GM23338 (cell line): ENCODE results near the gene ADA. TPM values are rescaled to one million over a fixed set of nuclear protein-coding genes. Genes with fewer than 3 reads are reported as not detected.

Experiments used
- ATAC-seq: fragments of 200-7000 bp; cut with Tn5 transposase; 3 replicates; pipeline ENCODE4 v1.9.1; 2020
- DNase-seq: peaks from one replicate; pipeline ENCODE4 v3.0.0-alpha.2; 2015; ENCODE audit warnings: low spot score
- H2AFZ ChIP-seq: fragments of 200-600 bp; sonication (generic); 2 replicates; pipeline ENCODE4 v1.8.0; 2016; ENCODE audit warnings: antibody characterized with exemption, mild to moderate bottlenecking, moderate library complexity
- H3F3A ChIP-seq: fragments of 200-600 bp; sonication (generic); replicated peaks from 2 replicates; pipeline ENCODE4 v1.8.0; 2017; ENCODE audit warnings: antibody characterized with exemption, mixed run types, low read depth
- H3K27ac ChIP-seq: fragments of 200-600 bp; sonication (generic); 2 replicates; pipeline ENCODE4 v1.6.1; 2016; ENCODE audit warnings: low read depth
- H3K27me3 ChIP-seq: fragments of 200-600 bp; sonication (generic); 2 replicates; pipeline ENCODE4 v1.8.0; 2016; ENCODE audit warnings: mild to moderate bottlenecking, mixed run types, moderate library complexity; ENCODE audit not compliant: insufficient read depth
- H3K36me3 ChIP-seq: fragments of 200-600 bp; sonication (generic); 2 replicates; pipeline ENCODE4 v1.8.0; 2016; ENCODE audit warnings: mild to moderate bottlenecking; ENCODE audit not compliant: insufficient read depth
- H3K4me1 ChIP-seq: fragments of 200-600 bp; sonication (generic); 2 replicates; pipeline ENCODE4 v1.8.0; 2016; ENCODE audit warnings: mild to moderate bottlenecking, moderate library complexity; ENCODE audit not compliant: insufficient read depth
- H3K4me2 ChIP-seq: fragments of 200-600 bp; sonication (generic); 2 replicates; pipeline ENCODE4 v1.7.1; 2017; ENCODE audit warnings: mixed run types
- H3K4me3 ChIP-seq: fragments of 200-600 bp; sonication (generic); 2 replicates; pipeline ENCODE4 v1.6.1; 2016; ENCODE audit warnings: mixed run types
- H3K79me2 ChIP-seq: fragments of 200-600 bp; sonication (generic); replicated peaks from 2 replicates; pipeline ENCODE4 v1.8.0; 2017; ENCODE audit warnings: mild to moderate bottlenecking; ENCODE audit not compliant: insufficient read depth
- H3K9me2 ChIP-seq: fragments of 200-600 bp; sonication (generic); 2 replicates; pipeline ENCODE4 v1.8.0; 2017; ENCODE audit not compliant: insufficient read depth
- H4K20me1 ChIP-seq: fragments of 200-600 bp; sonication (generic); replicated peaks from 2 replicates; pipeline ENCODE4 v1.8.0; 2017; ENCODE audit warnings: mild to moderate bottlenecking; ENCODE audit not compliant: insufficient read depth
- H3K27ac Mint-ChIP-seq: 2 replicates; pipeline ENCODE4 v1.8.0; 2020; ENCODE audit warnings: inconsistent platforms, mild to moderate bottlenecking, moderate library complexity, mixed read lengths
- H3K27me3 Mint-ChIP-seq: 3 replicates; pipeline ENCODE4 v1.8.0; 2022; ENCODE audit warnings: low read depth, mild to moderate bottlenecking, moderate library complexity, mixed read lengths, inconsistent platforms; ENCODE audit not compliant: insufficient read depth, poor library complexity
- H3K36me3 Mint-ChIP-seq: 3 replicates; pipeline ENCODE4 v1.8.0; 2021; ENCODE audit warnings: low read depth, mild to moderate bottlenecking, inconsistent platforms, moderate library complexity, mixed read lengths
- H3K4me1 Mint-ChIP-seq: 3 replicates; pipeline ENCODE4 v1.8.0; 2020; ENCODE audit warnings: mild to moderate bottlenecking, inconsistent platforms, mixed read lengths
- H3K4me3 Mint-ChIP-seq: 3 replicates; pipeline ENCODE4 v1.8.0; 2021; ENCODE audit warnings: moderate library complexity, mild to moderate bottlenecking, inconsistent platforms, mixed read lengths
- H3K9me3 Mint-ChIP-seq: 3 replicates; pipeline ENCODE4 v1.8.0; 2020; ENCODE audit warnings: moderate library complexity, mild to moderate bottlenecking, inconsistent platforms, mixed read lengths
- CREB1 ChIP-seq: fragments of 250-450 bp; sonication (Bioruptor Pico); IDR thresholded peaks from 2 replicates; pipeline ENCODE4 v1.5.0; 2020; ENCODE audit warnings: low read depth, mild to moderate bottlenecking, moderate library complexity
- EZH2 ChIP-seq: fragments of 200-600 bp; sonication (generic); IDR thresholded peaks from one replicate; pipeline ENCODE4 v1.8.0; 2017; ENCODE audit warnings: antibody characterized with exemption, mild to moderate bottlenecking, low read depth; ENCODE audit not compliant: unreplicated experiment
- EZH2phosphoT487 ChIP-seq: fragments of 200-600 bp; sonication (generic); IDR thresholded peaks from one replicate; pipeline ENCODE4 v1.8.1; 2018; ENCODE audit warnings: antibody characterized with exemption; ENCODE audit not compliant: unreplicated experiment
- JUNB ChIP-seq: IDR thresholded peaks from one replicate; pipeline ENCODE4 v1.6.1; 2016; ENCODE audit warnings: antibody characterized with exemption; ENCODE audit not compliant: unreplicated experiment
- NANOG ChIP-seq: IDR thresholded peaks from 2 replicates; pipeline ENCODE4 v1.6.1; 2016; ENCODE audit warnings: antibody characterized with exemption, borderline replicate concordance
- REST ChIP-seq: IDR thresholded peaks from one replicate; pipeline ENCODE4 v1.6.1; 2018; ENCODE audit warnings: antibody characterized with exemption; ENCODE audit not compliant: unreplicated experiment
- STAT1 ChIP-seq: IDR thresholded peaks from one replicate; pipeline ENCODE4 v1.6.1; 2016; ENCODE audit warnings: antibody characterized with exemption; ENCODE audit not compliant: unreplicated experiment
- polyA plus RNA-seq: library from polyadenylated mRNA; unstranded; fragments of >200 nt; fragmentation: Nextera tagmentation; extraction: Ambion mirVana; gene quantifications from 2 replicates; pipeline ENCODE4 v1.2.1, GENCODE V29; 2016
- total RNA-seq: library from RNA; depleted of rRNA; stranded (reverse); fragments of >200 nt; shearing (Covaris generic); gene quantifications from 2 replicates; pipeline ENCODE4 v1.2.3, GENCODE V29; 2014
- TF ChIP-seq, protein P1 (sequence below), 2 experiments: fragments of 200-600 bp in 1 of 2; sonication (generic) in 1 of 2; conservative IDR thresholded peaks; 2 replicates each; pipeline versions ENCODE4 v1.5.1 to v1.6.1; 2016 to 2017; ENCODE audit warnings: antibody characterized with exemption in 2 of 2, low read depth in 2 of 2, mild to moderate bottlenecking in 2 of 2, moderate library complexity in 1 of 2
- TF ChIP-seq, protein P2 (sequence below): IDR thresholded peaks from 2 replicates; pipeline ENCODE4 v1.6.1; 2016; ENCODE audit warnings: antibody characterized with exemption
- TF ChIP-seq, protein P3 (sequence below): fragments of 250-450 bp; sonication (Bioruptor Pico); IDR thresholded peaks from 2 replicates; pipeline ENCODE4 v1.5.0; 2020; ENCODE audit warnings: mild to moderate bottlenecking, moderate library complexity

ADA gene
- total and polyA plus RNA-seq, 2 experiments from 2014 or later, result 15.8 to 16.2 TPM

GRCh38 chr20:44662261-44662660 is 10.8 kb upstream of the ADA start (continued):
- TF ChIP-seq, protein P1, sequence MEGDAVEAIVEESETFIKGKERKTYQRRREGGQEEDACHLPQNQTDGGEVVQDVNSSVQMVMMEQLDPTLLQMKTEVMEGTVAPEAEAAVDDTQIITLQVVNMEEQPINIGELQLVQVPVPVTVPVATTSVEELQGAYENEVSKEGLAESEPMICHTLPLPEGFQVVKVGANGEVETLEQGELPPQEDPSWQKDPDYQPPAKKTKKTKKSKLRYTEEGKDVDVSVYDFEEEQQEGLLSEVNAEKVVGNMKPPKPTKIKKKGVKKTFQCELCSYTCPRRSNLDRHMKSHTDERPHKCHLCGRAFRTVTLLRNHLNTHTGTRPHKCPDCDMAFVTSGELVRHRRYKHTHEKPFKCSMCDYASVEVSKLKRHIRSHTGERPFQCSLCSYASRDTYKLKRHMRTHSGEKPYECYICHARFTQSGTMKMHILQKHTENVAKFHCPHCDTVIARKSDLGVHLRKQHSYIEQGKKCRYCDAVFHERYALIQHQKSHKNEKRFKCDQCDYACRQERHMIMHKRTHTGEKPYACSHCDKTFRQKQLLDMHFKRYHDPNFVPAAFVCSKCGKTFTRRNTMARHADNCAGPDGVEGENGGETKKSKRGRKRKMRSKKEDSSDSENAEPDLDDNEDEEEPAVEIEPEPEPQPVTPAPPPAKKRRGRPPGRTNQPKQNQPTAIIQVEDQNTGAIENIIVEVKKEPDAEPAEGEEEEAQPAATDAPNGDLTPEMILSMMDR (conservative IDR thresholded peaks at IDR 0.05; ENCODE audit: low read depth in 2 of 2), result no peak
- TF ChIP-seq JUNB (no peak), STAT1 (no peak), EZH2phosphoT487 (no peak)

GRCh38 chr20:44660581-44660980 is 9.1 kb upstream of the ADA start:
- peaks cover 11% of the 10 kb centered on the region for H3K4me1 Mint-ChIP-seq
- no peaks in the 10 kb centered on the region for H3K79me2 ChIP-seq
- no peak overlapping the region for H3K4me2 ChIP-seq
- H3K27me3 ChIP-seq, result no peaks in the 10 kb centered on the region
- peaks cover 7% of the 10 kb centered on the region for H3K27me3 Mint-ChIP-seq
- no peak overlapping the region for H2AFZ ChIP-seq
- no peaks in the 10 kb centered on the region; the same call in 2 of the 3 replicates for H3K36me3 Mint-ChIP-seq
- H3K9me2 ChIP-seq, result no peaks in the 10 kb centered on the region
- no peaks in the 10 kb centered on the region for H4K20me1 ChIP-seq
- H3K36me3 ChIP-seq, result no peaks in the 10 kb centered on the region
- H3K27ac Mint-ChIP-seq, result no peak overlapping the region
- DNase-seq (no peak), ATAC-seq (no peak)
- no peak overlapping the region for H3K27ac ChIP-seq
- H3K4me3 Mint-ChIP-seq, result no peak overlapping the region
- H3K4me1 ChIP-seq, result no peaks in the 10 kb centered on the region
- H3F3A ChIP-seq, result no peaks in the 10 kb centered on the region
- no peak overlapping the region for H3K4me3 ChIP-seq
- H3K9me3 Mint-ChIP-seq, result no peaks in the 10 kb centered on the region; the same call in 2 of the 3 replicates
- TF ChIP-seq, protein P1 (conservative IDR thresholded peaks at IDR 0.05; ENCODE audit: low read depth in 2 of 2), result no peak
- TF ChIP-seq NANOG, result no peak
- no peak for TF ChIP-seq CREB1 (CRISPR knock-in tag)
- no peak for TF ChIP-seq EZH2
- TF ChIP-seq EZH2phosphoT487, result no peak
- TF ChIP-seq, protein P2, sequence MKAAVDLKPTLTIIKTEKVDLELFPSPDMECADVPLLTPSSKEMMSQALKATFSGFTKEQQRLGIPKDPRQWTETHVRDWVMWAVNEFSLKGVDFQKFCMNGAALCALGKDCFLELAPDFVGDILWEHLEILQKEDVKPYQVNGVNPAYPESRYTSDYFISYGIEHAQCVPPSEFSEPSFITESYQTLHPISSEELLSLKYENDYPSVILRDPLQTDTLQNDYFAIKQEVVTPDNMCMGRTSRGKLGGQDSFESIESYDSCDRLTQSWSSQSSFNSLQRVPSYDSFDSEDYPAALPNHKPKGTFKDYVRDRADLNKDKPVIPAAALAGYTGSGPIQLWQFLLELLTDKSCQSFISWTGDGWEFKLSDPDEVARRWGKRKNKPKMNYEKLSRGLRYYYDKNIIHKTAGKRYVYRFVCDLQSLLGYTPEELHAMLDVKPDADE, result no peak
- no peak for TF ChIP-seq JUNB
- TF ChIP-seq REST, result no peak
- TF ChIP-seq, protein P3, sequence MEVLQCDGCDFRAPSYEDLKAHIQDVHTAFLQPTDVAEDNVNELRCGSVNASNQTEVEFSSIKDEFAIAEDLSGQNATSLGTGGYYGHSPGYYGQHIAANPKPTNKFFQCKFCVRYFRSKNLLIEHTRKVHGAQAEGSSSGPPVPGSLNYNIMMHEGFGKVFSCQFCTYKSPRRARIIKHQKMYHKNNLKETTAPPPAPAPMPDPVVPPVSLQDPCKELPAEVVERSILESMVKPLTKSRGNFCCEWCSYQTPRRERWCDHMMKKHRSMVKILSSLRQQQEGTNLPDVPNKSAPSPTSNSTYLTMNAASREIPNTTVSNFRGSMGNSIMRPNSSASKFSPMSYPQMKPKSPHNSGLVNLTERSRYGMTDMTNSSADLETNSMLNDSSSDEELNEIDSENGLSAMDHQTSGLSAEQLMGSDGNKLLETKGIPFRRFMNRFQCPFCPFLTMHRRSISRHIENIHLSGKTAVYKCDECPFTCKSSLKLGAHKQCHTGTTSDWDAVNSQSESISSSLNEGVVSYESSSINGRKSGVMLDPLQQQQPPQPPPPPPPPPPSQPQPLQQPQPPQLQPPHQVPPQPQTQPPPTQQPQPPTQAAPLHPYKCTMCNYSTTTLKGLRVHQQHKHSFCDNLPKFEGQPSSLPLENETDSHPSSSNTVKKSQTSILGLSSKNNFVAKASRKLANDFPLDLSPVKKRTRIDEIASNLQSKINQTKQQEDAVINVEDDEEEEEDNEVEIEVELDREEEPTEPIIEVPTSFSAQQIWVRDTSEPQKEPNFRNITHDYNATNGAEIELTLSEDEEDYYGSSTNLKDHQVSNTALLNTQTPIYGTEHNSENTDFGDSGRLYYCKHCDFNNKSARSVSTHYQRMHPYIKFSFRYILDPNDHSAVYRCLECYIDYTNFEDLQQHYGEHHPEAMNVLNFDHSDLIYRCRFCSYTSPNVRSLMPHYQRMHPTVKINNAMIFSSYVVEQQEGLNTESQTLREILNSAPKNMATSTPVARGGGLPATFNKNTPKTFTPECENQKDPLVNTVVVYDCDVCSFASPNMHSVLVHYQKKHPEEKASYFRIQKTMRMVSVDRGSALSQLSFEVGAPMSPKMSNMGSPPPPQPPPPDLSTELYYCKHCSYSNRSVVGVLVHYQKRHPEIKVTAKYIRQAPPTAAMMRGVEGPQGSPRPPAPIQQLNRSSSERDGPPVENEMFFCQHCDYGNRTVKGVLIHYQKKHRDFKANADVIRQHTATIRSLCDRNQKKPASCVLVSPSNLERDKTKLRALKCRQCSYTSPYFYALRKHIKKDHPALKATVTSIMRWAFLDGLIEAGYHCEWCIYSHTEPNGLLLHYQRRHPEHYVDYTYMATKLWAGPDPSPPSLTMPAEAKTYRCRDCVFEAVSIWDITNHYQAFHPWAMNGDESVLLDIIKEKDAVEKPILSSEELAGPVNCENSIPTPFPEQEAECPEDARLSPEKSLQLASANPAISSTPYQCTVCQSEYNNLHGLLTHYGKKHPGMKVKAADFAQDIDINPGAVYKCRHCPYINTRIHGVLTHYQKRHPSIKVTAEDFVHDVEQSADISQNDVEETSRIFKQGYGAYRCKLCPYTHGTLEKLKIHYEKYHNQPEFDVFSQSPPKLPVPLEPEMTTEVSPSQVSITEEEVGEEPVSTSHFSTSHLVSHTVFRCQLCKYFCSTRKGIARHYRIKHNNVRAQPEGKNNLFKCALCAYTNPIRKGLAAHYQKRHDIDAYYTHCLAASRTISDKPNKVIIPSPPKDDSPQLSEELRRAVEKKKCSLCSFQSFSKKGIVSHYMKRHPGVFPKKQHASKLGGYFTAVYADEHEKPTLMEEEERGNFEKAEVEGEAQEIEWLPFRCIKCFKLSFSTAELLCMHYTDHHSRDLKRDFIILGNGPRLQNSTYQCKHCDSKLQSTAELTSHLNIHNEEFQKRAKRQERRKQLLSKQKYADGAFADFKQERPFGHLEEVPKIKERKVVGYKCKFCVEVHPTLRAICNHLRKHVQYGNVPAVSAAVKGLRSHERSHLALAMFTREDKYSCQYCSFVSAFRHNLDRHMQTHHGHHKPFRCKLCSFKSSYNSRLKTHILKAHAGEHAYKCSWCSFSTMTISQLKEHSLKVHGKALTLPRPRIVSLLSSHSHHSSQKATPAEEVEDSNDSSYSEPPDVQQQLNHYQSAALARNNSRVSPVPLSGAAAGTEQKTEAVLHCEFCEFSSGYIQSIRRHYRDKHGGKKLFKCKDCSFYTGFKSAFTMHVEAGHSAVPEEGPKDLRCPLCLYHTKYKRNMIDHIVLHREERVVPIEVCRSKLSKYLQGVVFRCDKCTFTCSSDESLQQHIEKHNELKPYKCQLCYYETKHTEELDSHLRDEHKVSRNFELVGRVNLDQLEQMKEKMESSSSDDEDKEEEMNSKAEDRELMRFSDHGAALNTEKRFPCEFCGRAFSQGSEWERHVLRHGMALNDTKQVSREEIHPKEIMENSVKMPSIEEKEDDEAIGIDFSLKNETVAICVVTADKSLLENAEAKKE (CRISPR knock-in tag), result no peak
